H1 (cell line): ENCODE data around the gene PLEKHA5. TPM values are rescaled to one million over a fixed set of nuclear protein-coding genes. Genes with fewer than 3 reads are reported as not detected.

Source experiments
- CTCF ChIA-PET: fragments of 300-600 bp; sonication (Branson Sonifier 250); formaldehyde crosslinking; loops from one replicate; lab custom pipeline; 2021; ENCODE audit not compliant: partially characterized antibody; lab: Charles Lee
- POLR2A ChIA-PET: fragments of 300-600 bp; sonication (Branson Sonifier 250); formaldehyde crosslinking; loops from one replicate; lab custom pipeline; 2021; ENCODE audit warnings: inconsistent platforms; ENCODE audit not compliant: partially characterized antibody; lab: Charles Lee
- DNase-seq, 2 experiments: peaks; one replicate each; pipeline versions ENCODE4 v3.0.0 to v3.0.0-alpha.2; 2010 to 2022; ENCODE audit warnings: low spot score in 2 of 2, low read depth in 1 of 2, mixed read lengths in 1 of 2
- FAIRE-seq: peaks from 2 replicates; lab custom pipeline; 2011; peaks lifted over from hg19 to GRCh38; lab: Jason Lieb, UNC
- H2AFZ ChIP-seq: 2 replicates; pipeline ENCODE4 v1.8.1; 2012; ENCODE audit warnings: low read length, inconsistent platforms
- H2AK5ac ChIP-seq: 2 replicates; pipeline ENCODE4 v1.6.1; 2013; ENCODE audit warnings: low read depth, low read length
- H2BK120ac ChIP-seq: replicated peaks from 2 replicates; pipeline ENCODE3; 2013; ENCODE audit warnings: low read depth, low read length, inconsistent platforms
- H2BK12ac ChIP-seq: 2 replicates; pipeline ENCODE4 v1.6.1; 2013; ENCODE audit warnings: low read depth, low read length
- H2BK15ac ChIP-seq: 2 replicates; pipeline ENCODE4 v1.6.1; 2013; ENCODE audit warnings: low read length
- H2BK20ac ChIP-seq: 2 replicates; pipeline ENCODE4 v1.6.1; 2013; ENCODE audit warnings: low read length
- H2BK5ac ChIP-seq: 2 replicates; pipeline ENCODE4 v1.6.1; 2013; ENCODE audit warnings: low read depth, low read length
- H3K14ac ChIP-seq: 2 replicates; pipeline ENCODE4 v1.6.1; 2013; ENCODE audit warnings: inconsistent platforms; ENCODE audit not compliant: insufficient read length
- H3K18ac ChIP-seq: 2 replicates; pipeline ENCODE4 v1.6.1; 2013; ENCODE audit warnings: low read length; ENCODE audit errors: extremely low read depth
- H3K23ac ChIP-seq: 2 replicates; pipeline ENCODE4 v1.6.1; 2013; ENCODE audit warnings: inconsistent platforms; ENCODE audit not compliant: insufficient read length
- H3K23me2 ChIP-seq: 2 replicates; pipeline ENCODE4 v1.6.1; 2013; ENCODE audit warnings: low read depth, low read length
- H3K27ac ChIP-seq: 2 replicates; pipeline ENCODE4 v1.6.1; 2011; ENCODE audit warnings: low read depth, low read length, inconsistent platforms
- H3K27me3 ChIP-seq, 4 experiments: replicated peaks in 1 of 4; 1 replicate in 1 of 4; 2 replicates in 3 of 4; pipeline versions ENCODE4 v1.6.1 to v1.8.1; 2011 to 2013; ENCODE audit warnings: low read length in 3 of 4, mild to moderate bottlenecking in 3 of 4, inconsistent platforms in 2 of 4, mixed read lengths in 2 of 4, moderate library complexity in 1 of 4; ENCODE audit not compliant: control insufficient read depth in 3 of 4, insufficient read depth in 3 of 4; ENCODE audit errors: extremely low read depth in 1 of 4
- H3K36me3 ChIP-seq, 4 experiments: 2 replicates each; pipeline versions ENCODE4 v1.6.1 to v1.8.1; 2011 to 2013; ENCODE audit warnings: mild to moderate bottlenecking in 4 of 4, low read length in 3 of 4, moderate library complexity in 2 of 4, control low read depth in 1 of 4, inconsistent platforms in 1 of 4; ENCODE audit not compliant: insufficient read depth in 4 of 4, control insufficient read depth in 2 of 4
- H3K4ac ChIP-seq: replicated peaks from 2 replicates; pipeline ENCODE3; 2013; ENCODE audit warnings: low read length, low read depth, mixed read lengths, inconsistent platforms; ENCODE audit not compliant: insufficient read length
- H3K4me1 ChIP-seq, 4 experiments: replicated peaks in 1 of 4; 1 replicate in 1 of 4; 2 replicates in 3 of 4; pipeline versions ENCODE4 v1.6.1 to v1.8.1; 2011 to 2013; ENCODE audit warnings: low read length in 3 of 4, inconsistent platforms in 2 of 4, mixed read lengths in 1 of 4; ENCODE audit not compliant: insufficient read depth in 4 of 4, control insufficient read depth in 3 of 4
- H3K4me2 ChIP-seq, 2 experiments: 2 replicates each; pipeline versions ENCODE4 v1.6.1 to v1.8.1; 2011 to 2013; ENCODE audit warnings: low read depth in 2 of 2, low read length in 2 of 2, control low read depth in 1 of 2, inconsistent platforms in 1 of 2, mild to moderate bottlenecking in 1 of 2; ENCODE audit not compliant: insufficient read depth in 1 of 2
- H3K4me3 ChIP-seq, 4 experiments: fragments of 200-600, 300-600 bp in 1 of 4; sonication (generic), shearing (Covaris generic), sonication (Bioruptor Twin) in 1 of 4; 2 replicates each; pipeline versions ENCODE4 v1.5.1 to v1.8.1; 2011 to 2016; ENCODE audit warnings: low read length in 4 of 4, low read depth in 3 of 4, control low read depth in 2 of 4, inconsistent platforms in 2 of 4, mild to moderate bottlenecking in 2 of 4, mixed read lengths in 1 of 4, moderate library complexity in 1 of 4; ENCODE audit not compliant: insufficient read depth in 2 of 4; ENCODE audit errors: extremely low read depth in 1 of 4
- H3K56ac ChIP-seq: replicated peaks from 2 replicates; pipeline ENCODE3; 2013; ENCODE audit warnings: low read depth, mild to moderate bottlenecking, mixed read lengths, low read length, inconsistent platforms; ENCODE audit not compliant: insufficient read length
- H3K79me1 ChIP-seq: 2 replicates; pipeline ENCODE4 v1.6.1; 2013; ENCODE audit warnings: low read depth, low read length, control low read depth
- H3K79me2 ChIP-seq, 2 experiments: 2 replicates each; pipeline versions ENCODE4 v1.6.1 to v1.8.1; 2012 to 2013; ENCODE audit warnings: low read length in 2 of 2, mild to moderate bottlenecking in 2 of 2, inconsistent platforms in 1 of 2; ENCODE audit not compliant: insufficient read depth in 2 of 2, control insufficient read depth in 1 of 2
- H3K9ac ChIP-seq, 4 experiments: replicated peaks in 1 of 4; 1 replicate in 1 of 4; 2 replicates in 3 of 4; pipeline versions ENCODE4 v1.6.1 to v1.8.1; 2011 to 2013; ENCODE audit warnings: low read depth in 3 of 4, low read length in 3 of 4, control low read depth in 2 of 4, mild to moderate bottlenecking in 2 of 4, moderate library complexity in 2 of 4, inconsistent platforms in 1 of 4; ENCODE audit errors: extremely low read depth in 1 of 4
- H3K9me3 ChIP-seq, 2 experiments: 2 replicates each; pipeline versions ENCODE4 v1.6.1 to v1.8.1; 2012 to 2013; ENCODE audit warnings: mild to moderate bottlenecking in 2 of 2, moderate library complexity in 2 of 2, control low read depth in 1 of 2, inconsistent platforms in 1 of 2, low read depth in 1 of 2, low read length in 1 of 2, mixed read lengths in 1 of 2; ENCODE audit not compliant: insufficient read depth in 2 of 2
- H4K20me1 ChIP-seq, 2 experiments: replicated peaks in 1 of 2; 2 replicates each; pipeline versions ENCODE3 to v1.8.1; 2011 to 2013; ENCODE audit warnings: inconsistent platforms in 2 of 2, low read length in 2 of 2, mild to moderate bottlenecking in 1 of 2; ENCODE audit not compliant: insufficient read depth in 2 of 2, control insufficient read depth in 1 of 2
- H4K5ac ChIP-seq: 2 replicates; pipeline ENCODE4 v1.6.1; 2013; ENCODE audit warnings: low read length, low read depth, mixed read lengths, inconsistent platforms; ENCODE audit not compliant: insufficient read length
- H4K8ac ChIP-seq: 2 replicates; pipeline ENCODE4 v1.8.0; 2013; ENCODE audit warnings: mild to moderate bottlenecking, moderate library complexity, low read length, inconsistent platforms; ENCODE audit not compliant: insufficient read depth; ENCODE audit errors: extremely low read depth
- H4K91ac ChIP-seq: replicated peaks from 2 replicates; pipeline ENCODE3; 2013; ENCODE audit warnings: low read length, mixed read lengths, inconsistent platforms; ENCODE audit not compliant: insufficient read length
- BACH1 ChIP-seq: IDR thresholded peaks from 2 replicates; pipeline ENCODE4 v1.6.1; 2012; ENCODE audit warnings: low read length, improper control_type of control experiment
- CEBPB ChIP-seq: IDR thresholded peaks from 2 replicates; pipeline ENCODE4 v1.6.1; 2012; ENCODE audit warnings: low read depth, low read length
- GABPA ChIP-seq: IDR thresholded peaks from 2 replicates; pipeline ENCODE4 v1.6.1; 2011; ENCODE audit warnings: mild to moderate bottlenecking, low read length, moderate library complexity, borderline replicate concordance; ENCODE audit not compliant: insufficient read depth
- JUN ChIP-seq: IDR thresholded peaks from 2 replicates; pipeline ENCODE4 v1.6.1; 2011; ENCODE audit warnings: low read depth, mild to moderate bottlenecking, improper control_type of control experiment, low read length
- KDM4A ChIP-seq: IDR thresholded peaks from one replicate; pipeline ENCODE4 v1.7.1; 2012; ENCODE audit warnings: low read depth, mild to moderate bottlenecking, moderate library complexity, low read length, inconsistent platforms; ENCODE audit not compliant: severe bottlenecking
- PHF8 ChIP-seq: fragments of 200-600 bp; sonication (generic); conservative IDR thresholded peaks from 2 replicates; pipeline ENCODE4 v1.7.1; 2012; ENCODE audit warnings: low read depth, mild to moderate bottlenecking, inconsistent platforms, low read length, moderate library complexity
- RBBP5 ChIP-seq: IDR thresholded peaks from 2 replicates; pipeline ENCODE4 v1.7.1; 2012; ENCODE audit warnings: low read depth, mild to moderate bottlenecking, inconsistent platforms, low read length, moderate library complexity, borderline replicate concordance
- TEAD4 ChIP-seq: IDR thresholded peaks from 2 replicates; pipeline ENCODE4 v1.6.1; 2012; ENCODE audit warnings: low read depth, low read length, inconsistent platforms, mixed read lengths
- ZNF274 ChIP-seq: IDR thresholded peaks from 2 replicates; pipeline ENCODE4 v1.7.0; 2012; ENCODE audit warnings: low read length, borderline replicate concordance; ENCODE audit errors: extremely low read depth
- WGBS, 2 experiments: shearing (Covaris generic) in 1 of 2; methylation state at CpG; one replicate each; pipeline versions ENCODE4 v1.1.6 to v1.1.7; 2013 to 2015; ENCODE audit warnings: low lambda C conversion rate in 2 of 2, mixed read lengths in 2 of 2, inconsistent platforms in 1 of 2, low coverage in 1 of 2, missing lambda C conversion rate in 1 of 2; ENCODE audit not compliant: insufficient replicate concordance in 2 of 2, insufficient coverage in 1 of 2, insufficient read length in 1 of 2; ENCODE audit errors: extremely low coverage in 1 of 2, missing lambda C conversion rate in 1 of 2; 5-methylcytosine and 5-hydroxymethylcytosine counted together
- polyA plus RNA-seq, 7 experiments: library from polyadenylated mRNA; depleted of rRNA in 3 of 7; stranded (reverse) in 5 of 7; unstranded in 2 of 7; fragments of >200 nt in 5 of 7; fragments of 200-250 nt in 2 of 7; gene quantifications; 1 replicate in 5 of 7; 2 replicates in 1 of 7; 4 replicates in 1 of 7; pipeline versions ENCODE4 v1.2.1 to v1.2.3, GENCODE V29; 2011 to 2013; ENCODE audit warnings: missing spikeins in 2 of 7, mixed read lengths in 2 of 7
- total RNA-seq: library from RNA; stranded (reverse); fragmentation: NEBNext Ultra II Directional; extraction: Animal tissue kit (Norgen Biotek cat#: 25700); gene quantifications from 2 replicates; pipeline ENCODE4 v1.2.1, GENCODE V29; 2021

The PLEKHA5 gene
- total and polyA plus RNA-seq, 2 of the 8 experiments (the other 6 are each of a cell fraction or from before 2014, with no cell fraction given), result 17.2 to 66.1 TPM

DNA sequence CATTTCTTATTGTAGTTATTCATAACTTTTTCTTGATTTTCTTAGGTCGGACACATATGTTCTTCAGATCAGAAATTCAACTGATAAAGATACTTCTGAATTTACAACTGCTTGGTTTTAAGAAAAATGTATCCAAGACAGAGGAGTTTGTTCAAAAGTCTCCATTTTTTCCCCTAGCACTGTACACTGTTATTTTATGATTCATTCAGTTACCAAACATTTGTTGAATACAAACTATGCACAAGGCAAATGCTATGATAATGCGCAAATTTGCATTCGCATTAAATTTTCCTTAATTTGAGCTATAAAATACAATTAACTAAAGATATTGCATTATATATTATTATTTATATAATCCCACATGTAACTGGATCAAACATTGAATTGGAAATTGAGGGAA lies 10.1 kb upstream of the PLEKHA5 start:
- Histone ChIP-seq H2AK5ac (no peak overlapping the region), H3K79me1 (no peaks in the 10 kb centered on the region), H3K18ac (no peak overlapping the region), H2BK5ac (no peak overlapping the region), H3K23ac (no peak overlapping the region), H2BK12ac (no peak overlapping the region), H4K20me1 (no peaks in the 10 kb centered on the region), H2BK15ac (no peak overlapping the region), H3K9me3 (no peaks in the 10 kb centered on the region), H2AFZ (no peak overlapping the region), H3K23me2 (no peaks in the 10 kb centered on the region), H3K4me2 (no peak overlapping the region), H3K36me3 (no peaks in the 10 kb centered on the region), H3K4ac (no peak overlapping the region), H3K27ac (no peak overlapping the region), H2BK120ac (no peak overlapping the region), H3K9ac (no peak overlapping the region), H2BK20ac (no peak overlapping the region), H4K8ac (no peak overlapping the region), H3K14ac (no peak overlapping the region), H3K4me3 (no peak overlapping the region), H3K4me1 (no peaks in the 10 kb centered on the region), H3K79me2 (no peaks in the 10 kb centered on the region), H4K91ac (no peak overlapping the region), H3K56ac (no peak overlapping the region), H4K5ac (no peak overlapping the region), H3K27me3 (no peaks in the 10 kb centered on the region)
- ChIA-PET POLR2A (interaction anchor here (1.4 kb wide), 1 partner anchor 10 kb away, joined by 3 read pairs; no protein-coding TSS in a partner anchor), CTCF (interaction anchor here (1.3 kb wide), 1 partner anchor 314 kb away, joined by 4 read pairs; no protein-coding TSS in a partner anchor)
- FAIRE-seq, result peak; percentile 78
- DNase-seq, result no peak
- 94% methylated on average over 3 of the region's 3 CpGs; no CpG with 5 or more reads in 1 of the 2 experiments for WGBS, 2 experiments
- TF ChIP-seq JUN, result no peak
- no peak for TF ChIP-seq GABPA
- no peak for TF ChIP-seq TEAD4
- TF ChIP-seq ZNF274, result no peak
- TF ChIP-seq KDM4A, result no peak
- no peak for TF ChIP-seq RBBP5
- no peak for TF ChIP-seq PHF8
- no peak for TF ChIP-seq CEBPB
- no peak for TF ChIP-seq BACH1
